GF-D8 (cell line): ENCODE data around the gene ABCD1.

Experiments used
- DNase-seq: peaks from one replicate; lab custom pipeline; 2025; lab: John Stamatoyannopoulos, UW

The ABCD1 gene

GRCh38 chrX:153793291-153793690 is 68.6 kb downstream of the ABCD1 start:
- DNase-seq: no peak
